AG04449 (cell line): ENCODE results near the gene GPR89A.

Experiments used
- CTCF ChIA-PET: fragments of 350-600 bp; formaldehyde crosslinking; extraction: SDS; loops from one replicate; lab custom pipeline; 2021; ENCODE audit warnings: antibody characterized with exemption; lab: Yijun Ruan, JAX
- POLR2A ChIA-PET: fragments of 400-600, 350-600 bp; formaldehyde crosslinking; extraction: SDS; loops from one replicate; lab custom pipeline; 2020; ENCODE audit warnings: antibody characterized with exemption, inconsistent platforms; lab: Yijun Ruan, JAX
- DNase-seq: peaks from one replicate; pipeline ENCODE4 v3.0.0-alpha.2; 2010; ENCODE audit warnings: low read depth, low spot score
- H3K4me3 ChIP-seq: 2 replicates; pipeline ENCODE4 v1.5.1; 2011; ENCODE audit warnings: low read depth, mild to moderate bottlenecking, control low read depth, low read length
- CTCF ChIP-seq: IDR thresholded peaks from one replicate; pipeline ENCODE4 v1.5.1; 2011; ENCODE audit warnings: mild to moderate bottlenecking, moderate library complexity, low read length, control low read depth, inconsistent platforms; ENCODE audit not compliant: insufficient read depth; ENCODE audit errors: missing control alignments

The GPR89A gene

DNA sequence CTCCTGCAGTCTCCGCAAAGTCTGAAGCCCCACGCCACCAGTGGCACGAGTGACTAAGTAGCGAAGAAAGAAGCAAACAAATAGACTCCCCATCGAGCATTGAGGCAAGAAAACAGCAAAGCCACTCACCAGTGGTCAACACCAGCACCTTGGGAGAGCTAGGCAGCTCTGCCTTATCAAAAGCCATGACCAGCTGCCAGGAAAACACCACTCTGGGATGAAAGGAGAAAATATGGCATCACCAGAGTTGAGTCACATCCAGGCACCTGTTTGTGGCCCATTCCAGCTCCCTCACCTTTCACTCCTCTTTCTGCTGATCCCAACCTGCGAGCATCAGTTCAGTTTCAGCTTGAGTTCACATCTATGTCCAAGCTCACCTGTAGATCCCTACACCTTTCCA, 82.1 kb downstream of the GPR89A start:
- DNase-seq = no peak
- ChIA-PET CTCF (no interaction called here), POLR2A (no interaction called here)
- no peak overlapping the region for H3K4me3 ChIP-seq
- TF ChIP-seq CTCF = no peak

DNA sequence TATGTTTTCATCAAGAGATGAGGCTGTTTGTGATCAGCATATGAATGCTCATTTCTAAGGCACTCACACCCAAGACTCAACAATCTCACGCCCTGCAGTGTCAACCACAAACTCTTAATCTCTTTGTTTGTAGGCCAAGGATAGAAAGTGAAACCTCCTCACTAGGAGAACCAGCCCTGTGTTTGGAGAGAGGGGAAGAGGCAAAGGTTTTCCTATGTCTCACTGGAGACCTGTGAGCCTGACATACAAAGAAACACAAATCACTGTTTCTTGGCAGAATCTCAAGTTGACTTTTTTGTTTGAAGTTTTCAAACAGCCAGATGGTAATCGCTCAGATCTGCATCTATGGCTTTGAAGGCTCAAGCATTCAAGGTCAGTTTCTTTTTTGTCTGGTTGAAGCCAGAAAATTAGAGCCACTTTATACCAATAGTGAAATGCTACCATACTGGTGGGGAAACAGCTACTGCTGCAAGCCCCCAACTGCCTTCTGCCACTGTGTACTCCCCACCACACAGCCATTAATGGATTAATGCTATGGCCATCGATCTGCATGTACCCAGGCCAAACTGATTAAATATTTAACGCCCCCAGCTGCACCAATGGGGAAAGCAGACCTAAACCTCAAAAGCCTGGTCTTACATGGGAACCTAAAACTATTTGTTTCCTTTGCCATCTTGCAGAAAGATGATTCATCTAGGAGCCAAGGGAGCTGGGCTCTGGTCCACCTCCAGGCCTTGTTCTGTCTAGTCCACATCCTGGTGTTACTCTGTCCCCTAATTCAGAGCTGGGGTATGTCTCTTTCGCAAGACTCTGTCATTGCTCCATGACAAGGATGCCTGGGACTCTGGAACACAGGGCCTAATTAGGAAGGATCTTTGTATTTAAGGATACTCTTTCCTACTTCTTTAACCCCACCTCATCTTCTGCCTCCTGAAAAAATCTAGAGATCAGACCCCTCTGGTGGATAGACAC, 83.1 kb downstream of the GPR89A start:
- H3K4me3 ChIP-seq = no peak overlapping the region
- CTCF ChIA-PET = interaction anchor here (1.4 to 2.6 kb wide), 2 partner anchors 9 to 30 kb away, joined by 5 to 18 read pairs; no protein-coding TSS in a partner anchor
- no peak for TF ChIP-seq CTCF
- DNase-seq = peak; percentile 62
- POLR2A ChIA-PET = no interaction called here

- no peak for DNase-seq
- CTCF ChIA-PET = interaction anchor here (2.6 kb wide), 1 partner anchor 28 kb away, joined by 18 read pairs; no protein-coding TSS in a partner anchor
- POLR2A ChIA-PET = no interaction called here
- no peak overlapping the region for H3K4me3 ChIP-seq
- TF ChIP-seq CTCF = no peak
Measured at GRCh38 chr1:145692785-145693443, 85.1 kb downstream of the GPR89A start.

DNA sequence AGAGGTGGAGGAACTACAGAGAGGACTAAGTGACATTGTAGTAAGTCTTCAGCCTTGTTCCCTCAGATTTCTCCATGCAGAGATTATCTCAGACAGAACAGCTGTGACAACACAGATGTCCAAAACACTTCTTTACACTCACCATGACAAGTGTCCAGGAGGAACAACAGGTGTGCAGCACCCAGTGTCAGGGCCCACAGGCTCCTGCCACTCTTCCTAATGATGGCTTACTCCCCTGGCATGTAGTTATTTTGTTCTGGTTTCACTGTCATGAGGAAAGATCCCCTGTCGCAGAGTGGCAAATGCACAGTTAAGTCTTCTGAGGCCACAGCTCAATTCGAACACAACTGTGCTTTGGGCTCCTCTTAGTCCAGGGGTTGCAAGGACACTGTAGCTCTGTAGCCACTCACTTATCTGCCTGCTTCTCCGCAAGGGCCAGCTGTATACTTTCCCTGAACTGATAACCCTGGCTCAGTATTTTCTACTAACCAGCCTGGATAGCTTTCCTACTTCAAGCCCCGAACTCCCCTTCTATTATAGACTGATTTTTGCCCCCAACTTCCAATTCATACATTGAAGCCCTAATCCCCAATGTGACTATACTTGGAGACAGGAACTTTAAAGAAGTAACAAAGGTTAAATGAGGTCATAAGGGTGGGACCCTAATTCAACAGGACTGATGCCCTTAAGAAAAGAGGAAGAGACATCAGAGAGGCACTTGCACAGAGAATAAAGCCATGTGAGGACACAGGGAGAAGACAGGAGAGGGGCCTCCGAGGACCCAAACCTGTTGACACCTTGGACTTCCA, 88.2 kb downstream of the GPR89A start:
- DNase-seq = no peak
- TF ChIP-seq CTCF = no peak
- no peak overlapping the region for H3K4me3 ChIP-seq
- POLR2A ChIA-PET = no interaction called here
- CTCF ChIA-PET = interaction anchor here (1.5 kb wide), 1 partner anchor 24 kb away, joined by 6 read pairs; no protein-coding TSS in a partner anchor

DNA sequence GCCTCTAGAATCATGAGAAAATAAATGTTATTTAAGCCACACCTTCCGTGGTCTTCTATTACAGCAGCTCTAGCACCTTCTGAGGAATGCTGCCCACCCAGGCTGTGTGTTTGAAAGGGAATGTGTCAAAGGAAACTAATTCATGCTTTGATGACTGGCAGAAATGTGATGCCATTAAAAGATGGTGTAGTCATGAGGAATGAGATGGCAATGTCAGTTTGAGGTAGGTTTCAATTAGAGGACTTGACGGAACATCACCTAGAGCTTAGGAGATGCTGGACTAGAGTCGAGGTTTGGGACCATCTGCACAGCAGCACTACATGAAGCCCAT, 88.8 kb downstream of the GPR89A start:
- POLR2A ChIA-PET = no interaction called here
- H3K4me3 ChIP-seq = no peak overlapping the region
- no peak for DNase-seq
- CTCF ChIA-PET = interaction anchor here (1.5 kb wide), 1 partner anchor 24 kb away, joined by 6 read pairs; no protein-coding TSS in a partner anchor
- no peak for TF ChIP-seq CTCF
